ENCODE results near the gene UTP25. TPM values are rescaled to one million over a fixed set of nuclear protein-coding genes. Genes with fewer than 3 reads are reported as not detected.

UTP25 gene
- total and polyA plus RNA-seq, 12 donors = 2.2 to 11.6 (median 7.8) TPM

GRCh38 chr1:209863766-209864485 is 36.2 kb downstream of the UTP25 start:
- intact Hi-C loops (cut with DNase I) = loop anchor here in 1 of 2 donors (5.0 to 10.0 kb wide), 3 partner anchors 71 to 448 kb away; partner anchors contain the start of gene SYT14
- H3K27me3 ChIP-seq = no peaks in the 10 kb centered on the region
- H3K4me1 ChIP-seq (replicated peaks in 1 of 2) = no peaks in the 10 kb centered on the region
- no peak overlapping the region for H3K4me3 ChIP-seq
- DNase-seq = no peak
- peaks cover 0 to 3% (median 0%) of the 10 kb centered on the region in 3 donors for H3K9me3 ChIP-seq (replicated peaks in 1 of 3)
- H3K36me3 ChIP-seq (replicated peaks in 1 of 2) = no peaks in the 10 kb centered on the region
- WGBS, 4 donors = 47 to 71% (median 69%) methylated on average over 4 of the region's 4 CpGs
- TF ChIP-seq, protein P1, sequence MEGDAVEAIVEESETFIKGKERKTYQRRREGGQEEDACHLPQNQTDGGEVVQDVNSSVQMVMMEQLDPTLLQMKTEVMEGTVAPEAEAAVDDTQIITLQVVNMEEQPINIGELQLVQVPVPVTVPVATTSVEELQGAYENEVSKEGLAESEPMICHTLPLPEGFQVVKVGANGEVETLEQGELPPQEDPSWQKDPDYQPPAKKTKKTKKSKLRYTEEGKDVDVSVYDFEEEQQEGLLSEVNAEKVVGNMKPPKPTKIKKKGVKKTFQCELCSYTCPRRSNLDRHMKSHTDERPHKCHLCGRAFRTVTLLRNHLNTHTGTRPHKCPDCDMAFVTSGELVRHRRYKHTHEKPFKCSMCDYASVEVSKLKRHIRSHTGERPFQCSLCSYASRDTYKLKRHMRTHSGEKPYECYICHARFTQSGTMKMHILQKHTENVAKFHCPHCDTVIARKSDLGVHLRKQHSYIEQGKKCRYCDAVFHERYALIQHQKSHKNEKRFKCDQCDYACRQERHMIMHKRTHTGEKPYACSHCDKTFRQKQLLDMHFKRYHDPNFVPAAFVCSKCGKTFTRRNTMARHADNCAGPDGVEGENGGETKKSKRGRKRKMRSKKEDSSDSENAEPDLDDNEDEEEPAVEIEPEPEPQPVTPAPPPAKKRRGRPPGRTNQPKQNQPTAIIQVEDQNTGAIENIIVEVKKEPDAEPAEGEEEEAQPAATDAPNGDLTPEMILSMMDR (IDR thresholded peaks at IDR 0.05) = no peak
- TF ChIP-seq POLR2A (IDR thresholded peaks at IDR 0.05) = no peak
- H3K27ac ChIP-seq = no peak overlapping the region

DNA sequence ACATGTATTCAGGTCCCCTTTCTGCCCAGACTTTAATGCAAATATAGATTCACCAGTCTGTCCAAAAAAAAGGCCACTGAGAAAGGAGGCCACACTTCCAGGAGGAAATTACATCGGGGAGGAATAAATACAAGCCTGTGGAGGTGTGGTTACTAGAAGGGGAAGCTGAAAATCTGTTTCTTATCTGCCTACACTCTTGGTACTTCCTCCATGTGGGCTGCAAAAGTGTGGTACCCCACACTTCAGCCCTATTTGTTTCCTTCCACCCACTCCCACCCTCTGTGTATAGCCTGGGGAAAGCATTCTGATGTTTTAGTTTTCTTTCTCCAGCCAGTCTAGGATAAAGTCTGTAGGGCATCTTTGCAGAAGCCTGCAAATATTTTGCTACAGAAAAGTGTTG is 38.4 kb downstream of the UTP25 start:
- Histone ChIP-seq H3K4me3 (no peak overlapping the region), H3K9me3 (replicated peaks in 1 of 3) (peaks cover 0 to 3% (median 0%) of the 10 kb centered on the region in 3 donors), H3K4me1 (replicated peaks in 1 of 2) (no peaks in the 10 kb centered on the region), H3K27me3 (no peaks in the 10 kb centered on the region), H3K36me3 (replicated peaks in 1 of 2) (no peaks in the 10 kb centered on the region), H3K27ac (no peak overlapping the region)
- TF ChIP-seq, protein P1 (IDR thresholded peaks at IDR 0.05) = no peak
- TF ChIP-seq POLR2A (IDR thresholded peaks at IDR 0.05) = no peak
- WGBS, 4 donors = 38 to 69% (median 64%) methylated on average over 1 of the region's 1 CpG
- intact Hi-C loops (cut with DNase I) = loop anchor here in 1 of 2 donors (10.0 kb wide), 1 partner anchor 69 kb away; the partner anchor contains the start of gene SYT14
- no peak for DNase-seq

DNA sequence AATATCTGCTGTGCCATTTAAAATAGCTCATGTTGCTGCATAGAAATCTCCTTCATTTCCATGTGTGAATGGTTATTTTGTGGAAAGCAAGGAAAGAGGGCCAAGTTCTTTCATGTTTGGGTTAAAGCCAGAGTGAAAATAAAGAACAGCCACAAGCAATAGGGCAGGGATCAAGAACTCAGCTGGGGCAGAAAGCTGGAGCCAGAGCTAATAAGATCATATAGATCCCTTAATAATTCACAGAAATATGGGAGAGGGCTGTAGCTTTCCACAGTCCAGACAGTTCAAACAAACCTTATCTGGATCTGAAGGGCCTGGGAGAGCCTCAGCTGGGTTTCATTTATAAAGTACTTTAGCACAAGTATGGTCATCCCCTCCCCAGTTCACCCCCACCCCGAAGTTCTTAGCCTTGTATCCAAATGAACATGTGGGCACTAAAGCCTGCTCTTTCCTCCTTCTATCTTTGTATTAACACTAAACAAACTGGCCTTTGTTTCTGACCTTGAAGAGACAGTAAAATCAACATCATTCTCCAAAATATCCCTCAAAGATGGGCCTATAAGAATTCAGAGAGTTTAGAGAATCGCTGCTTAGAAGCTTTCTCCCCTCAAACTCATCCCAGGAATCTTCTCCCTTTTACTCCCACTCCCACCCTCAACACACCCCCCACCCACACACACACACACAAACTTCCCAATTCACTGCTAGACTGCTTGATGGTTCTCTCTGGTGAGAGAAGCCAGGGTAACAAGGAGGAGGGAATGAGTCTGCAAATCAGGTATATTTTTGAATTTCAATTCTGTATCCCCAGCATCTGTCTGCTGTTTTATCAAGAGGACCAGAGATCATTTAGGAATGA is 41.7 kb downstream of the UTP25 start:
- H3K9me3 ChIP-seq (replicated peaks in 1 of 3) = peaks cover 0 to 3% (median 0%) of the 10 kb centered on the region in 3 donors
- TF ChIP-seq, protein P1 (IDR thresholded peaks at IDR 0.05) = no peak
- TF ChIP-seq POLR2A (IDR thresholded peaks at IDR 0.05) = no peak
- no peak overlapping the region for H3K27ac ChIP-seq
- no peak for DNase-seq
- H3K36me3 ChIP-seq (replicated peaks in 1 of 2) = no peaks in the 10 kb centered on the region
- no peaks in the 10 kb centered on the region for H3K27me3 ChIP-seq
- H3K4me3 ChIP-seq = no peak overlapping the region
- intact Hi-C loops (cut with DNase I) = loop anchor here in 1 of 2 donors (10.0 kb wide), 1 partner anchor 65 kb away; the partner anchor contains the start of gene SYT14
- no peaks in the 10 kb centered on the region for H3K4me1 ChIP-seq (replicated peaks in 1 of 2)
- WGBS, 4 donors = 26 to 47% (median 38%) methylated on average over 2 of the region's 2 CpGs

DNA sequence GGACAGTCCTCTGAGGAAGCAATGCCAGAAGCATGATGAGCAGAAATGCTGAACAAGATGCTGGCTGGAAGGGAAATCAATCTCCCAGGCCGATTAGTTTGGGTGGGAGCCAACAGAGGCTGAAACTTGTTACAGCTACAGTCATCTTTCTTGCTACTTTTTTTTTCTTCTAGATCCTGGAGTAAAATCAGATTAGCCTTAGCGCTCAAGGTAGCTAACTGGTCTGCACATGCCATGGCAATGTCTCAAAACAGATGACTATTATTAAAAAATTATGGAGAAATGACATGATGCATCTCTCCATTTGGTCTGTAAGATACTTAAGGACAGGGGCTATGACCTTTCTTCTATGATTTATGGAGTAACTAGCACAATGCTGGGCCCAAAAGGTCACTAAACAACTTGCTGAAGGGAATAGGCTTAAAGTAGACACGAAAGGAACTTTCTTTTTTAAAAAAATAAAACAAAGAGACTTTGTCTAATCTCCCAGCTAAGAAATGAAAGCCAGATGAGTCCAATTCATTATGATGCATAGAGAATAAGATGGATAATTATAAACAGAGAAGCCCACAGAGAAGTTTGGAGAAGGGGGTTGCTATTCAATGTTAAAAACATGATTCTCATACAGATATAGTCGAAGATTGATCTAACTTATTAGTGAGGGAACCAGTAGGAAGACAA is 42.5 kb downstream of the UTP25 start:
- H3K27ac ChIP-seq = no peak overlapping the region
- no peaks in the 10 kb centered on the region for H3K36me3 ChIP-seq (replicated peaks in 1 of 2)
- peaks cover 0 to 3% (median 0%) of the 10 kb centered on the region in 3 donors for H3K9me3 ChIP-seq (replicated peaks in 1 of 3)
- TF ChIP-seq, protein P1 (IDR thresholded peaks at IDR 0.05) = no peak
- TF ChIP-seq POLR2A (IDR thresholded peaks at IDR 0.05) = no peak
- no peak for DNase-seq
- H3K4me1 ChIP-seq (replicated peaks in 1 of 2) = no peaks in the 10 kb centered on the region
- no peaks in the 10 kb centered on the region for H3K27me3 ChIP-seq
- 32 to 47% (median 41%) methylated on average over 4 of the region's 4 CpGs for WGBS, 4 donors
- intact Hi-C loops (cut with DNase I) = no loop called here
- H3K4me3 ChIP-seq = no peak overlapping the region

Measured in adrenal gland (tissue), 12 donors.